HG02970 (cell line): ENCODE measurements around the gene PLEKHG5.
"Not testable (repeated sequence)": the region's sequence is repeated elsewhere in the genome, so short reads cannot be mapped to it uniquely, and the experiment has no call there.

Experiments used
- ATAC-seq: cut with Tn5 transposase; IDR thresholded peaks from one replicate; pipeline ENCODE4 v1.9.1; 2021; ENCODE audit warnings: mild to moderate bottlenecking, moderate library complexity, moderate number of reproducible peaks; ENCODE audit not compliant: unreplicated experiment, low FRiP score

PLEKHG5 gene

DNA sequence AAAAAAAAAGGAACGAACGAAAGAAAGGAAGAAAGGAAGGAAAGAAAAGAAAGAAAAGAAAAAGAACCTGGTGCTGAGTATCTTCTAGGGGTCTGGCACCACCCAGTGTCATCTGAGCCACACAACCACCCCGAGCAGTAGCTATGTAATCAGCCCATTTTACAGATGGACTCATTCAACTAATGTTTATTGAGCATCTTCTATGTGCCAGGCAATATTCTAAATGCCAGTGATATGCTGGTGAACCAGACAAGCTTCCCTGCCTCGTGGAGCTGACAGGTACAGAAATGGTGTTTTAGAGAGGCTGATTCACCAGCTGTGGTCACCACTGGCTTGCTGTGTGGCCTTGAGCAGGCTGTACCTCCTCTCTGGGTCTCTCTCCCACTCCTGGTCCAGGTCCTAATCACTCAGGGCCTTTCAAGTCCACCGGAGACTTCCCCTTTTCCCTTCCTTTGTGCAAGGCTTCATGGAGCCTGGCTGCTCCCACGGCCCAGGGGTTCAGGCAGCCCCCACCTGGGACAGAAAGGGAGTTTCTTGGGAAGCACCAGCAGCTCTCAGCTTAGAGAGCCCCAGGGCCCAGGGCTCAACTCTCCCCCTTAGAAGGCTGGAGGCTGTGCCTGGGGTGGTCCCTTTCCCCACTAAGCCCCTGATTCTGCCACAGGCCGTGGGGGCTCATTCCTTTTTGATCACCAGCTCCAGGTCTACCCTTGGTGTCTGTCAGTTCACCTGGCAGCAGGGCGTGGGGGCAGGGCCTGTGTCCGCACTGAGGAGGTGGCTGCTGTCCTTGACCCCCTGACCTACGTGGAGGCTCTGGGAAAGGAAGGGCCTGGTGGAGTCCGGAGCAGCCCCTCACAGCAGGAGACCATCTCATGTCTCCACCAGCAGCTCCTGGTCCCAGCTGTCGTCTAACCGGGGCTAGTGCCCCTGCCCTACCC is 59.6 kb downstream of the PLEKHG5 start:
- not testable (repeated sequence) for ATAC-seq

DNA sequence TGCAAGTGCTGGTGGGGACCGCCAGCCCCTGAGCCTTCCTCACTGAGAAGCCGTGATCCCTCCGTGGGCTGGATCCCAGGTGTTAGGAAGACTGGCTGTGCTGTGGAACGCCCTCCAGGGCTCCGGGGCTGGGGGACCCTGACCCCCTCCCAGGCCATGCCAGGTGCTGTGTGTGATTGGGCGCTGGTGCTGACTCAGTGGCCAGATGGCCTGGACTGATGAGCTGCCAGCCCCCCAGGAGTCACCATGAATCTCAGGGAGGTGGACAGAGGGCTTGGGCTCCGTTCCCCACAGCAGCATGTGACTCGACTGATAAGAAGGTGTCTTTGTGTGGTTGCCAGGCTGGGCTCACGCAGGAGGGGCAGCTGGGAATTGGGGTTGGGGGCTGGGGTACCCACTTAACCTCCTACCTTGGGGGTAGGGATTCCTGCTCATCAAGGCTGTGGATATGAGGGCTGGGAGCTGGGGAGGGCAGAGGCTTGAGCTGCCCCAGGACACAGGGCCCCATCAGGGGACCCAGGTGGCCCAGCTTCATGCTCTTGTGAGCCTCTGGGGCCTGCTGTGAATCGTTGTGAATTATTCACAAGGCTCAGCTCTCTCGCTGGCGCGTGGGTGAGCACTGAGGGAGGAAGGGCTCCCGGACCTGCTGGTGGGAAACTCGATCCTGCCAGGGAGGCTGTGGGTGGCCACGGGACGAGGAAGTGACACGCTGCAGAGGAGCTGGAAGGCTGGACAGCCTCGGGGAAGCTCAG is 61.6 kb downstream of the PLEKHG5 start:
- not testable (repeated sequence) for ATAC-seq

DNA sequence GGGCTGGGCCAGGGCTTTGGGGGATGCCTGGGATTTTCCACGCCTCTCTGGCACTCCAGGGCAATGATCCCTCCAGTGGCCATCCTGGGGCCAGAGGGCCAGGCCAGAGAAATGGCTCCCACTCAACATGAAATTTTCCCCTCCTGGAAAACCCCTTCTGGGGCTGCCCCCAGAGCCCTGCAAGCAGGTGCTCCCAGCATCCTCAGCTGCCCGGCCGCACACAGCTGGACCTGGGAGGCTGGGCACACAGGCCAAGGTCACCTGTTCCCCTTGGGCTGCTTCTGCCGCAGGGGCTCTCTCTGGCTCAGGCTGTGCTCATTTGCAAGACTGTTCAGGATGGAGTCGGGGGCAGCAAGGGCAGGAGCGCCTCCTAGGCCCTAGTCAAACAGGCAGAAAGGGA is 63.0 kb downstream of the PLEKHG5 start:
- ATAC-seq = not testable (repeated sequence)

DNA sequence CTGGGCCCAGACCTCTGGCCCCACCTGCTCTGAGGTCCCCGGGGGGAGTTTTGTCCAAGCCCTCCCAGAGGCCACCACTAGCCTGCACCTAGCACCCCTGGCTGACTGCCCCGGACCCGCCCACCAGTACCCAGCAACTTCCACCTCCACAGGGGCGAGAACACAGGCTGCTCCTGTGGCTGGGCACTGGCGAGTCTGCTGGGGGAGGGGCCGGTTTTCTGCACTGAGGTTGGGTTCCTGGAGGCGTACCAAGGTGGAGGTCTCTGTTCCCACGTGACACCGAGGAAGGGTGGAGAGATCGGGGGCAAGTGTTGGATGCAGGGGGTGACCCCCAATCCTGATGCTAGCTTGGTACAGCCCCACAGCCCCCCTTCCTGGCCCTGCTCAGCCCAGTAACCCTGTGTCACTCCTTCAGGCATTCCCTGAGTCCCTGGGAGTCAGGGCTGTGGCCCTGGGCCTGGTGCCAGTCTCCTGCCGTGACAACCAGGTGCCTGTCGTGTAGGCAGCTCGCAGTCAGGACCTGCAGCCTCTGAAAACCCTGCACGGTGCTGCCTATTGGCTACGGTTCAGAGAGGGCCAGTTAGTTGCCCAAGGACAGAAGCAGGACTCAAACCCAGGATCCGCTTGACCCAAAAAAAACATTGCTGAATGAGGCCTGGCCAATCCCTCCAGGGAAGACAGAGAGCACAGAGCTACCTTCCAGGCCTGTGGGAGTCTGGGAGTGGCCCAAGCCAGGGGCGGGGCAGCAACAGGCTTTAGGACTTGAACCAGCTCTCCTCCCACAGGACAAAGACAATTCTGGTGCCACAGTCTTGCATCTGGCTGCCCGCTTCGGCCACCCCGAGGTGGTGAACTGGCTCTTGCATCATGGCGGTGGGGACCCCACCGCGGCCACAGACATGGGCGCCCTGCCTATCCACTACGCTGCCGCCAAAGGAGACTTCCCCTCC is 63.8 kb downstream of the PLEKHG5 start:
- ATAC-seq = no peak

DNA sequence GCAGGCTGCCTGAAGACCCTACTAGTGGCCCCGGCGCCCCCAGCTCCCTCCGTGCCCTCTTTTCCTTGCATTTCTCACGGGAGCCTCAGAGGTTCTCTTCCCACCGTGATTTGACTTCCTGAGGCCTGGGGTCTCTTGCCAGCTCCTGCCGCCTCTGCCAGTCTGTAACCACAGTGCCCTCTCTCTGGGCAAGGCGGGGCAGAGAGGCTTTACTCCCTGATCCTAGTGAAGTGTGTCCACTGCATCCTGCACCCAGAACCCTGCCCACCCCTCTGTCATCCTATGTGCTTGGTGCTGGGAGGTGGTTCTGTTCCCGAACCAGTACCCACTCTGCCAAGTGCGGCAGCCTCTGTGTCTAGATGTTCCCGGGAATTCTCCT is 64.5 kb downstream of the PLEKHG5 start:
- ATAC-seq = no peak

DNA sequence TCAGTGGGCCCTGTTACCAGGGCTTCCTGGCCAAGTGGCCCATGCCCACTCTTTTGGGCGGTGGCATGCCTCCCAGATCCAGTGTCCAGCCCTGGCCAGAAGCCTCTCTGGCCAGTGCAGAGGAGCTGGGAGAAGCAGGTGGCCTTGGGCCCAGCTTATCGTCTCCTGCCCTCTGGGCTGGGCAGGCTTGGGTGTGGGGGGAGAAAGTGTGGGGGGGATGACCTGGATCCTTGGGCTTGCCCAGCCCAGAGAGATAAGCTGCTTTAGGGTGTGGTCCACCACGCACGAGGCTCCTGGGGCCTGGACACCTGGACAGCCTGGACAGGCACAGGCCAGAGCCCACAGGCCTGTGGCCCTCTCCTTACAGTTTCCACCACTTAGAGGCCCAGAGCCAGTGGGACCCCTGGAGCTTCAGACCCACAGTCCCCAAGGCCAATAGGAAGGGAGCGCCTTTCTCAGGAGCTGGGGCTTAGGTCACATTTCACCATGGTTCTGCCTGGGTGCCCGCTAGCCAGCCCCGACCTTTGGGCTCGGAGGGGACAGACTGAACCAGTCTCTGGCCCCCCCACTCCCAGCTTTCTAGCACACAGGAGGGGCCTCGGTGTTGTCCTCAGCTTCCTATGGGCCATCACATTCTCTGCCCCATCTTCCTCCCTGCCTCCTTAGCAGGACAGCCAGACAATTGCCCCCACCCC is 65.0 kb downstream of the PLEKHG5 start:
- ATAC-seq = no peak

DNA sequence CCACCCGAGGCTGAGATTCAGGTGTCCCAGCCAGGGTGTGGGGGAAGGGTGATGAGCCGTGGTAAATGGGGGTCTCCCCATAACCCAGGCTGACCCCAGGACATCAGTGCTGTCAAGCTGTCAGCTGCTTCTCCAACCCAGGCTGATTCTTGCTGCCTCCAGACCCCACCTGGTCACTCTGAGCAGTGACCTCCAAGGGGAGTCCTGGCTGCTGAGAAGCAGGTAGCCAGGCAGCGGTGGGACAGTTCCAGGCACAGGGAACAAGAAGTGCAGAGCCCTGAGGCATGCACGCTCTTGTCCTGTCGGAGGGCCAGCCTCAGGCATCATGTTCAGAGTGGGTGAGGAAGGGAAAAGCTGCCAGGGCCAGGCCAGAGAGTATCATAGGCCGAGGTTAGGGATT is 65.8 kb downstream of the PLEKHG5 start:
- no peak for ATAC-seq

DNA sequence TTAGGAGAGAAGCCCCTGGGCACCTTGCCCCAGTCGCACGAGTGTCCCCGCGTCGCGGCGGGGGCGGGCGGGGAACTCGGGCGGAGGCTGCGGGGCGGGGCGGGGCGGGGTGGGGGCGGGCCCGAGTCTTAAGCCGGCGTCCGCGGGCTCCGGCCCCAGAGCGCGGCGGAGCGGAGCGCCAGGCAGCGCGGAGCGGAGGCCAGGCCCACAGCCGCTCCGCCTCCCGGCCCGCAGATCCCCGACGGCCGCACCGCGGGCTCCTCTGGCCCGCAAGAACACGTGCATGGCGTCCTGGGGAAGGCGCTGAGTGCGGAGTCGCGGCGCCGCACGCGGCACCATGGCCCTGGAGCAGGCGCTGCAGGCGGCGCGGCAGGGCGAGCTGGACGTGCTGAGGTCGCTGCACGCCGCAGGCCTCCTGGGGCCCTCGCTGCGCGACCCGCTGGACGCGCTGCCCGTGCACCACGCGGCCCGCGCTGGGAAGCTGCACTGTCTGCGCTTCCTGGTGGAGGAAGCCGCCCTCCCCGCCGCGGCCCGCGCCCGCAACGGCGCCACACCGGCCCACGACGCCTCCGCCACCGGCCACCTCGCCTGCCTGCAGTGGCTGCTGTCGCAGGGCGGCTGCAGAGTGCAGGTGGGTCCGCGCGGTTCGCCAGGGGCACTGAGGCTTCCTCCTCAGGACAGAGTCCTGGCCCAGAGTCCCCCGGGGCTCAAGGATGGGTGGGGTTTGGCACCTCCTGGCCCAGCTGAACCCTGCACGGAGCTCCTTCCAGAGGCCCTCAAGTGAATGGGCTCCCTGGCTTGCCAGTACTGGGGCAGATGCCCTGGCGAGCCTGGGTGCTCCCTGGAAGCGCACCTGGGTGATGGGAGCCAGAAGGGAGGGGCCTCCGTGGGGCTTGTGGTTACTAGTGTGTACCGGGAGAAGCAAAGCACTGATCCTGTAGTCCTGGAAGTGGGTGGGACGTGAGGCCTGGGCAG is 66.6 kb downstream of the PLEKHG5 start, which contains the start of gene ESPN:
Gene ESPN (plus strand): TSS at position 158 of the 975 bp plus-strand sequence. CDS start 180 bp downstream, at position 338.
- no peak for ATAC-seq

DNA sequence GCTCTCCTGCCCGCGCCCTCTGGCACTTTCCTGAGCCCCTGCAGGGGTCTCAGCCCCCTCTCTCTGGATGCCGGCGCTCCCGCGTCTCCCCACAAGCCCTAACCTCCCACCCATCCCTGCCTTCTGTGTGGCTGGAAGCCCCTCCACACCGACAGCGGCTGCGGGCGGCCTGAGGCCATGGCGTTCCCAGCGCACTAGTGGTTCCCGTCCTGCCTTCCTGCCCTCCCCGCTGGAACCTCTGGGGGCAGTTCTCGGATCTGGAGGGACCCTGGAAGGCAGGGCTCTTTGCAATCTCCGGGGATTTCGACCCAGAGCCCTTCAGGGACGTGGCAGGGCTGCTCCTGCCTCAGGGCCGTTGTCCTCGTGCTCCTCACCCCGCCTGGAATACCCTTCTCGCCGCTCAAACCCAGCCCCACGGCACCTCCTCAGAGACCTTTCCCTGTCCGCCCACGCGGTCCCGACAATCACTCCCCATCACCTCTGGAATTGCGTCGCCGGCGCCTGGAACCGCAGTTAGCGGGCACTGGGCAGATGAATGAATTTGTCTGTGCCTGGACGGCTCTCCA is 67.4 kb downstream of the PLEKHG5 start:
- no peak for ATAC-seq

DNA sequence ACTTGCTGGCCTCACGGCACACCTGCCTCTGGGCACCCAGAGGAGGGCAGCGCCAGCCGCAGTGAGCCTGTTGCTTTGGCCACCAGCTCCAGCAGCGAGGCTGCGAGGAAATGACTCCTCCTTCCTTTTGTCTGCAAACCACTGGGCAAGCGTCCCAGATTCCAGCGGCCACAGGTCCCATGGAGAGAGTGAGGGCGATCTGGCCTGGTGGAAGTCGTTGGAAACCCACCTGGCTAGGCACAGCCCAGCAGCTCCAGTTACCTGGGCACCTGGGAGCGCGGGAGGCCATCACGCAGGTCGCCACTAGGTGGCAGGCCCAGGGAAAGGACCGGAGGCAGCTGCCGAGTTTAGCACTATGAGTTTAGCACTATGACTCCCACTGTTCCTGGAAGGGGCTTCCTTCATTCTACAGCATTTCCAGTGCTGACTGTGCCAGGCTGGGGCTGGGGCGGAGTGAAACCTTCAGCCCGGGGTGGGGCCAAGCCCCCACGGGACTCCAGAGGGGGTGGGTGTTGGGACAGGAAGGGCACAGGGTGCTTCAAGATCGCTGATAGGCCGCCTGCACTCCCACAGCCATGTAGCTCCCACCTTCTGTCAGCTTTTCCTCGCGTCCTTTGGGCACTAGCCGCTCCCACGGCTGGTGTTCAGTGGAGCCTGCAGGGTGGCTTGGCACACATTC is 68.0 kb downstream of the PLEKHG5 start:
- ATAC-seq = no peak

DNA sequence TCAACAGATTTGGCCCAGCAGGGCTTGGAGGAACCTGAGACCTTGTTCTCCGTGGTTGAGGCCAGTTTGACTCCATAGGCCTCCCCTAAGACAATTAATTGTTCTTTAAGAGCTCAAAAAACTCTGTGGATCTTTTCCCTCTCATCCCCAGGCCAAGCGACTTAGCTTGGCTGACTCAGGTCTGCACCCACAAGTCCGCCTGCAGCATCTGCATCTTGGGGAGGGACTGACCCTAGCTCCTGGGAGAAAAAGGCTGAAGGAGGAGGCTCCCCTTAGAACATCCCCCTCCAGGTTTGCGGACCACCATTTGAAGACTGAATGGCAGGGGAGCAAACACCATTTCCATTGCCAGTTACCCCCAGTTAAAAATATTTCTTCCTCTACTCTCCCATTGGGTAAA is 70.2 kb downstream of the PLEKHG5 start:
- ATAC-seq = no peak

DNA sequence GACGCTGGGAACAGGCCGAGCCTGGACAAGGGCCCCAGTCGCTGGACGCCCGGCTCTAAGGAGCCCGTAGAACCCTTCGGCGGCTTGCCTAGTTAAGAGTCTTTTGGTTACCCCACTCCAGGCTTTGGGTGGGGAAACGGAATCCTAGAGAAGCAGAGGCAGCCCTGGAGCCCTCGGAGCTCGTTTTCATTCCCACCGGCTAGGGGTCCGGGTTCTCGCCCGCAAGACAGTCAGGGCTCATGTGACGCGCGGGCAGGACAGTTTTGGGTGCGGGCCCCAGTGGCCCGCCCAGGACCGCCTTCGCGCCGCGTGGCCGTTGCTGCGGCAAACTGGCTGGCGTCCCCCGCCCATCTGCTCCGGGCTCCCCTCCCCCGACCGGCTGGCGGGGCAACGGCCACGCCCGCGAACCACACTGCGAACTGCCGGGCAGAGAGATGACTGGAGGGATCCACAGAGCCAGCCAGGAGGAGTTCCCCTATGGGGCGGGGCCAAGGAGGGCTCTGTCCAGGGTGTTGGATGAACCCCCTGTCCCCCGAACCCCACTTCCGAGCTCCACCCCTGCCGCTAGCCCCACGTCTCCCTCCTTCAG is 70.9 kb downstream of the PLEKHG5 start:
- no peak for ATAC-seq

DNA sequence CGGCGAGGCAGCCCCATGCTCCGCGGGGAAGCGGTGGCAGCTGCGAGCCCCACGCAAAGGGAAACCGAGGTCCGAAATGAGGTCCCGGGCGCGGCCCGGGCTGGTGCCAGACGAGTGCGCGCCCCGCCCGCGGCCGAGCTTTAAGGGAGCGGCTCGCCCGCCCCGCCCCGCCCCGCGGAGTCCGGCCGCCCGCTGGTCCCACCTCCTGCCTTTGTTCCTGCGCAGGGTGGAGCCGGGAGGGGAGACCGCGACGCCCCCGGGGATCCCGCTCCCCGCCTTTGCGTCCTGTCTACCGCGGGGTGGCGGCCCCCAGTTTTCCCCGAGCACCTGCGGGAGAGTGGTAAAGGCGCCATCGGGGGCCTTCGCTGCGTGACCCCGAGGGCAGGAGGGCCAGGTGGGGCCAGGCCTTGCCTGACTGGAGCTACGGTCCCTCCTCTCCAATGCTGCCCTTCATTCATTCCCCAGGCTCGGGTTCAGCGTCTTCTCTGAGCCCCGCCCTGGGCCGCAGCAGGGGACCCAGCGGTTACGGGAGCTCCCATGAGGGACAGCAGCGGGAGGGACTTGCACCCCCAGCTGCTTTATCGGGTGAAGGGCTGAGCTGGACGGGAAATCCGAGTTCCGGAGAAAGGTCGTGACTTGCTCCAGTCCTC is 71.5 kb downstream of the PLEKHG5 start, which contains the start of gene HES2:
Gene HES2 (minus strand): TSS at position 116 of the 650 bp plus-strand sequence. CDS start 99 bp downstream, at position 17.
- no peak for ATAC-seq

DNA sequence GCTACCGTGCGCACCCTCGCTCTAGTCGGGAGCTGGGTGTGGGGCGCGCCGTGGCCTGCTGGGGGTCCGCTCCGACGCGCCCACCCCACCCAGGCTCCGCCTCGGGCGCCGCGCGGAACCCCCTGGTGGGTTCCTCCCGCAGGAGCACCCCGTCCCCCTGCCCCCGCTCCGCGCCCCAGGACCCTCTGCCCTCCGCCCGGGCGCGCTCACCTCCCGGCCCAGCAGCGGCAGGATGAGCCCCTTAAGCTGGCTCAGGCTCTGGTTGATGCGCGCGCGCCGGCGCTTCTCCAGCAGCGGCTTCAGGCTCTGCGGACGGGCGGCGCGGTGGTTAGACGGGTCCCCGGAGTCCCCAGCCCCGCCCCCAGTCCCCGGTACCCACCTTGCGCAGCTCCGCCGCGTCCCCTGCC is 72.1 kb downstream of the PLEKHG5 start:
- no peak for ATAC-seq

DNA sequence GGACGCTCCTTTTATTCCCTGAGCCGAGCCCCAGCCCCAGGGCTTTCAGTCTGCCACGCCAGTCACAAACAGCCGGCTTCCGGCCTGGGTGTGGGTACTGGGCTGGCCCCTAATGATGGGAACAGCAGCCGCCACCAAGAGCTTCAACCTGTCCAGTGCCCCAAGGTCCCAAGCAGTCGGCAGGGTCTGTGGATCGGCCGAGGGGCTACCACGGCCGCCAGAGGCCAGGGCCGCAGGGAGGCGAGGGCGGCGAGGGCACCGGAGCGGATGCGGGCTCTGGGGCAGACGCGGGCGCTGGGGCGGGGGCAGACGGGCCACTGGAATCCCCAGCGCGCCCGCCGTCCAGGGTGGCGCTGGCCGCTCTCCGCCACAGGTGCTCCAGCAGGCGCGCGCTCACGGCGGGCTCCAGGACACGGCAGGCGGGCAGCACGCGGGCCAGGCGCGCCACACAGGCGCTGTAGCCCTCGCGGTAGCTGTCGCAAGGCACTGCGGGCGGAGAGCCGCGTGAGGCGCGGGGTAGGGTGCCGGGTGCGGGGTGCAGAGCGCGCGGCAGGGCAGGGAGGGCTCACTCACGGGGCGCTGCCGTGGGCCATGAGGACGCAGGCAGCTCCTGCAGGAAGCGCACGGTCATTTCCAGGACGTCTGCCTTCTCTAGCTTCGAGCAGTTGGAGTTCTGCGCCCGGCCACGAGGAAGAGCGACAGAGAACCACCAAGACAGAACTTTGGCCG is 72.6 kb downstream of the PLEKHG5 start:
- no peak for ATAC-seq
